Heart right ventricle (tissue), 16 donors: ENCODE data around the gene CRYBG3. TPM values are rescaled to one million over a fixed set of nuclear protein-coding genes. Genes with fewer than 3 reads are reported as not detected.

Source experiments
- ATAC-seq, 8 donors: fragments of 200-7000 bp; cut with Tn5 transposase; one replicate each; pipeline ENCODE4 v1.9.1; 2020; ENCODE audit warnings: mild to moderate bottlenecking in 8 of 8, moderate library complexity in 8 of 8, moderate number of reproducible peaks in 1 of 8
- DNase-seq, 2 donors: peaks; one replicate each; pipeline ENCODE4 v3.0.0-alpha.2; 2020
- H3K27ac ChIP-seq, 10 donors: fragments of 200-600 bp; sonication (generic) in 2 of 10; one replicate each; pipeline versions ENCODE4 v1.5.0 to v1.8.0; 2020 to 2022; ENCODE audit warnings: mild to moderate bottlenecking in 3 of 10
- H3K27me3 ChIP-seq, 7 donors: fragments of 200-600 bp; one replicate each; pipeline ENCODE4 v1.8.0; 2021 to 2022; ENCODE audit warnings: mild to moderate bottlenecking in 2 of 7
- H3K36me3 ChIP-seq, 9 donors: fragments of 200-600 bp; sonication (generic) in 1 of 9; one replicate each; pipeline versions ENCODE4 v1.5.0 to v1.8.0; 2020 to 2022; ENCODE audit warnings: mild to moderate bottlenecking in 2 of 9
- H3K4me1 ChIP-seq, 9 donors: fragments of 200-600 bp; sonication (generic) in 1 of 9; one replicate each; pipeline versions ENCODE4 v1.5.0 to v1.8.0; 2020 to 2022; ENCODE audit warnings: mild to moderate bottlenecking in 4 of 9
- H3K4me3 ChIP-seq, 10 donors: fragments of 200-600 bp; sonication (generic) in 2 of 10; one replicate each; pipeline versions ENCODE4 v1.5.0 to v1.8.0; 2020 to 2022; ENCODE audit warnings: mild to moderate bottlenecking in 7 of 10, moderate library complexity in 2 of 10
- H3K9me3 ChIP-seq, 11 donors: fragments of 200-600 bp in 10 of 11; sonication (generic) in 2 of 11; one replicate each; pipeline versions ENCODE4 v1.5.0 to v1.8.0; 2013 to 2022; ENCODE audit warnings: mild to moderate bottlenecking in 2 of 11, control low read depth in 1 of 11, moderate library complexity in 1 of 11
- CTCF ChIP-seq, 9 donors: fragments of 200-600 bp; sonication (generic) in 2 of 9; IDR thresholded peaks; one replicate each; pipeline versions ENCODE4 v1.5.0 to v1.8.0; 2021 to 2022; ENCODE audit warnings: antibody characterized with exemption in 9 of 9, mild to moderate bottlenecking in 5 of 9, moderate library complexity in 1 of 9
- WGBS, 2 donors: extraction: QIAGEN DNeasy Blood & Tissue Kit; methylation state at CpG; one replicate each; pipeline ENCODE4 v1.1.7; 2013; ENCODE audit warnings: inconsistent platforms in 1 of 2; 5-methylcytosine and 5-hydroxymethylcytosine counted together
- intact Hi-C, 10 donors: fragments of 100-400 bp; cut with DNase I; formaldehyde crosslinking; loops; one replicate each; pipeline versions ENCODE4 v1.11.1 to v1.14.2; 2022
- polyA plus RNA-seq, 2 donors: library from polyadenylated mRNA; stranded (reverse); fragments of 200-250 nt; gene quantifications; one replicate each; pipeline ENCODE4 v1.2.3, GENCODE V29; 2013
- total RNA-seq, 10 donors: library from RNA; stranded (reverse); fragmentation: NEBNext Ultra II Directional in 3 of 10; extraction: Animal tissue kit (Norgen Biotek cat#: 25700) in 3 of 10; gene quantifications; one replicate each; pipeline versions ENCODE4 v1.2.1 to v1.2.4, GENCODE V29; 2021 to 2023
- donor health status: Arrhythmogenic right ventricular cardiomyopathy.
- donor health status: ischemic (EF 13 %, LVEDD 7.1; RV severe dilation, severe dysfunction).
- donor health status: healthy with polysubstance abuse.
- donor health status: DM: no; HTN: yes; CAD: no.
- donor health status: DM: no; HTN: no; CAD: no.
- donor health status: ischemic (EF 25% LVEDD 6.9; RV normal size, moderate dysfunction).
- donor health status: ischemic (EF 25% LVEDD 5.7; RV mildly dilated, moderate dysfunction).
- donor health status: healthy.
- donor health status: DM: yes; HTN: yes; CAD: no.
- donor health status: Ischemic cardiomyopathy.
- donor health status: ischemic (EF 35%, LVEDD 5.7; RV mildly dilated, moderate dysfunction).
- donor health status: nonischemic (EF 11% LVEDD 7.7; RV severe dilation, severe dysfunction).
- donor health status: DM: yes; HTN: yes; CAD: no.
- donor health status: PGD.
- donor health status: ischemic (EF 29% LVEDD 5.4; RV normal size, mild dysfunction).
- donor health status: nonischemic (EF 23%, LVEDD 6.1; RV moderate dilation, normal function).

The CRYBG3 gene
- total and polyA plus RNA-seq, 12 donors: 8.0 to 39.2 (median 25.5) TPM

- 94 to 95% methylated on average over 5 of the region's 5 CpGs for WGBS, 2 donors
- no peak for TF ChIP-seq CTCF (IDR thresholded peaks at IDR 0.05)
- H3K4me3 ChIP-seq: no peak overlapping the region
- H3K27ac ChIP-seq: no peak overlapping the region
- no peaks in the 10 kb centered on the region for H3K27me3 ChIP-seq
- intact Hi-C loops: no loop called here
- H3K36me3 ChIP-seq: no peaks in the 10 kb centered on the region
- no peak for ATAC-seq
- H3K4me1 ChIP-seq: peaks cover 0 to 63% (median 20%) of the 10 kb centered on the region in 9 donors
- no peak for DNase-seq
- peaks cover 0 to 3% (median 0%) of the 10 kb centered on the region in 11 donors for H3K9me3 ChIP-seq
Measured at GRCh38 chr3:97835761-97836160, 13.9 kb downstream of the CRYBG3 start.

- intact Hi-C loops: no loop called here
- WGBS, 2 donors: 53 to 54% methylated on average over 3 of the region's 3 CpGs
- Histone ChIP-seq H3K36me3 (peaks cover 0 to 4% (median 0%) of the 10 kb centered on the region in 9 donors), H3K9me3 (no peaks in the 10 kb centered on the region), H3K27ac (no peak overlapping the region), H3K4me3 (no peak overlapping the region), H3K27me3 (no peaks in the 10 kb centered on the region), H3K4me1 (peaks cover 0 to 63% (median 18%) of the 10 kb centered on the region in 9 donors)
- DNase-seq (no peak), ATAC-seq (no peak)
- no peak for TF ChIP-seq CTCF (IDR thresholded peaks at IDR 0.05)
Measured at GRCh38 chr3:97838393-97838792, 16.6 kb downstream of the CRYBG3 start.

GRCh38 chr3:97839944-97840343 is 18.1 kb downstream of the CRYBG3 start:
- Histone ChIP-seq H3K4me3 (no peak overlapping the region), H3K9me3 (no peaks in the 10 kb centered on the region), H3K36me3 (peaks cover 0 to 18% (median 0%) of the 10 kb centered on the region in 9 donors), H3K27me3 (no peaks in the 10 kb centered on the region), H3K4me1 (peaks cover 0 to 57% (median 13%) of the 10 kb centered on the region in 9 donors), H3K27ac (no peak overlapping the region)
- TF ChIP-seq CTCF (IDR thresholded peaks at IDR 0.05): no peak
- DNase-seq (no peak), ATAC-seq (no peak)
- intact Hi-C loops: no loop called here
- 79 to 85% methylated on average over 2 of the region's 2 CpGs for WGBS, 2 donors

GRCh38 chr3:97841304-97841703 is 19.5 kb downstream of the CRYBG3 start:
- Histone ChIP-seq H3K27me3 (no peaks in the 10 kb centered on the region), H3K4me3 (no peak overlapping the region), H3K4me1 (peaks cover 0 to 46% (median 13%) of the 10 kb centered on the region in 9 donors), H3K36me3 (peaks cover 0 to 26% (median 0%) of the 10 kb centered on the region in 9 donors), H3K27ac (no peak overlapping the region), H3K9me3 (no peaks in the 10 kb centered on the region)
- DNase-seq: no peak
- ATAC-seq: no peak
- 98% methylated on average over 8 of the region's 8 CpGs for WGBS, 2 donors
- TF ChIP-seq CTCF (IDR thresholded peaks at IDR 0.05): no peak
- intact Hi-C loops: no loop called here
